ENCODE measurements around the gene LEMD2.

DNA sequence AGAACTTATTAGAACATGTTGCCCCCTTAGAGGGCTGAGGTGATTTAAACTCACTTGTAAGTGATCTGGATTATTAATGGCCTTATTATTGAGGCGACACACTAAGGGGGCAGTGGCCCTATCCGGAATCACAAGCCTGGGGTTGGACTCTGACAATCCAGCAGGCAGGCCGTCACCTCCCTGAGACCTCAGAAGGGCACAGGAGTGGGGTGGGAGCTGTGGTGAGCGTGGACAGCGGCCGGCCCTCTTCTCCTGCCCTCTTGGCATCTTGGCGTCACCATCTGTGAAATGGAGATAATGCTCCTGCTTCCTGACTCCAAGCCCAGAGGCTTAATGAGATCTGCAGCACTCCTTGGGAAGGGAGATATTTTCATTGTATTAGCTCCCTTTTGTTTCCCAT, 61.8 kb downstream of the LEMD2 start:
- TF ChIP-seq GATA2 (IDR thresholded peaks at IDR 0.05; ENCODE audit: low read depth, low read length), result no peak
- TF ChIP-seq GATA3 (IDR thresholded peaks at IDR 0.05; ENCODE audit: low read depth, low read length), result no peak

All from SH-SY5Y (cell line).